ENCODE results near the gene BBS1. TPM values are rescaled to one million over a fixed set of nuclear protein-coding genes. Genes with fewer than 3 reads are reported as not detected.

BBS1 gene
- total RNA-seq, 1 experiment from 2014 or later = 29.8 TPM

GRCh38 chr11:66579017-66579606 is 68.7 kb downstream of the BBS1 start (continued):
- no peak for TF ChIP-seq REST (IDR thresholded peaks at IDR 0.05; ENCODE audit: low read depth)
- no peak for TF ChIP-seq SRF (IDR thresholded peaks at IDR 0.05; ENCODE audit: low read depth)

GRCh38 chr11:66580803-66581202 is 70.4 kb downstream of the BBS1 start:
- Histone ChIP-seq H3K27me3 (ENCODE audit: insufficient read depth, low read length) (no peaks in the 10 kb centered on the region), H3K9me3 (ENCODE audit: control insufficient read depth in 1 of 2, insufficient read depth in 1 of 2, low read depth in 1 of 2, low read length in 2 of 2) (0 out of 4 replicates have a peak, but pooled peaks cover 0 to 3% of the 10 kb centered on the region in 2 experiments), H3K4me3 (replicated peaks in 1 of 2; ENCODE audit: low read depth in 1 of 2, low read length in 2 of 2) (no peak overlapping the region), H3K79me2 (ENCODE audit: insufficient read depth, low read length) (no peaks in the 10 kb centered on the region), H3K4me2 (ENCODE audit: low read length) (no peak overlapping the region), H3K9ac (ENCODE audit: low read length) (no peak overlapping the region), H3K36me3 (ENCODE audit: control insufficient read depth in 1 of 2, insufficient read depth in 2 of 2, low read length in 2 of 2) (no peaks in the 10 kb centered on the region), H4K20me1 (ENCODE audit: insufficient read depth) (no peaks in the 10 kb centered on the region), H3K27ac (ENCODE audit: low read depth, low read length) (no peak overlapping the region), H3K9me2 (ENCODE audit: insufficient read depth) (no peaks in the 10 kb centered on the region), H3K4me1 (ENCODE audit: control insufficient read depth in 1 of 2, insufficient read depth in 2 of 2, low read length in 2 of 2) (0 out of 4 replicates have a peak, but pooled peaks cover 0 to 3% of the 10 kb centered on the region in 2 experiments), H2AFZ (ENCODE audit: low read depth, low read length, poor library complexity, severe bottlenecking) (no peak overlapping the region)
- intact Hi-C loops (cut with micrococcal nuclease) = no loop called here
- ChIA-PET CTCF (interaction anchor here (2.3 kb wide), 1 partner anchor 97 kb away, joined by 12 read pairs; the partner anchor contains the start of gene RBM4B), RAD21 (ENCODE audit: low non-redundant PET in 1 of 2, low total read pairs in 2 of 2, uncharacterized antibody in 2 of 2, unreplicated experiment in 2 of 2) (no interaction called here), POLR2A (no interaction called here)
- no TSS peak for BruUV-seq (replicated peaks)
- ATAC-seq (no peak), DNase-seq (ENCODE audit: low read depth, low spot score) (no peak)
- TF ChIP-seq POLR2AphosphoS5 (IDR thresholded peaks at IDR 0.05; ENCODE audit: low read depth, low read length) = no peak
- no peak for TF ChIP-seq SP1 (IDR thresholded peaks at IDR 0.05; ENCODE audit: low read depth)
